GM21423 (cell line): ENCODE data around the gene SRL.
A peak's percentile ranks its signal among the peaks of the same experiment; 100 is the strongest.
"Not testable (repeated sequence)": the region's sequence is repeated elsewhere in the genome, so short reads cannot be mapped to it uniquely, and the experiment has no call there.

ENCODE experiments used
- ATAC-seq: cut with Tn5 transposase; IDR thresholded peaks from one replicate; pipeline ENCODE4 v1.9.1; 2021; ENCODE audit warnings: mild to moderate bottlenecking, moderate library complexity; ENCODE audit not compliant: unreplicated experiment

SRL gene

DNA sequence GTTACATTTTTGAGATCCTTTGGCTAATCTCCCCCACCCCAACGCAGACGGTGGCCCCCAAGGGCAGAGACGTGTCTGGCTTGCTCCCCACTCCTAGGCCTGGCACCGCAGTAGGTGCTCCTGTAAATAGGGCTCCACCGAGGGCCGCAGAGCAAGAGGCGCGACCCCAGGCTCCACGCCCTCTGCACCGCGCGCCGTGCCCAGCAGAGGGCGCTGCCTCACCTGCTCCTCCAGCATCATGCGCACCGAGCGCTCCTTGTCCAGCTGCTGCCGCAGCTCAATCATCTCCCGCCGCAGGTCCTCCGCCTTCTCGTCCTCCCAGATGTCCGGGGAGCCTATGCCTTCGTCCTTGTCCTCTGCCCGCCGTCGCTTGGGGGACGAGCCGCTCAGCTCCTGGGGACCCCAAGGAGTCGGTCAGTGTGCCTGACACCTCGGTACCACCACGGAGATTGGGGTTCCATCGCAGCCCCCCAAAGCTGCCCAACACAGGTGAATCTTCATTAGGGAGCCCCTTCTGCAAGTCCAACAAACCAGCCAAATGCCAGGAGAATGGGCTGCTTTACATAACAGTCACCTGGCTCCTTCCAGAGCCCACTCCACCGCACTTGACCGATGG is 19.8 kb upstream of the SRL start:
- ATAC-seq: no peak

DNA sequence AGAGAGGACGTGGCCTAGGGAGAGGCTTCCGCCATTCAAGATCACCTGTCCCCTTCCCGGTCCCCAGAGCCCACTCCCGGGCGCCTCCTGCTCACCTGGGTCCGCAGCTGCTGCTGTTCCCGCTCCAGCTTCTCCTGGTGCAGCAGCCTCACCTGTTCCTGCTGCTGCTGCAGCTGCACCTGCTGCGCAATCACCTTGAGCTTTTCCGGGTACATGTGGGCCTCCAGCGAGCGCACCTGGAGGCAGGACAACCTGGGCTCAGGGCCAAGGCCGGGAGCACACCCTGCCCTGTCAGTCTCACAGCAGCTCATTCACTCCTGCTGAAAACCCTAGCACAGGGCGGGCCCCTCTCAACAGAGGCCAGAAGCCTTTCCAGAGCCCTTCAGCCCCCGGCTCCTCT is 18.5 kb upstream of the SRL start:
- ATAC-seq: no peak

- ATAC-seq: no peak
These were observed 16.0 kb upstream of the SRL start for GRCh38 chr16:4257646-4258556.

DNA sequence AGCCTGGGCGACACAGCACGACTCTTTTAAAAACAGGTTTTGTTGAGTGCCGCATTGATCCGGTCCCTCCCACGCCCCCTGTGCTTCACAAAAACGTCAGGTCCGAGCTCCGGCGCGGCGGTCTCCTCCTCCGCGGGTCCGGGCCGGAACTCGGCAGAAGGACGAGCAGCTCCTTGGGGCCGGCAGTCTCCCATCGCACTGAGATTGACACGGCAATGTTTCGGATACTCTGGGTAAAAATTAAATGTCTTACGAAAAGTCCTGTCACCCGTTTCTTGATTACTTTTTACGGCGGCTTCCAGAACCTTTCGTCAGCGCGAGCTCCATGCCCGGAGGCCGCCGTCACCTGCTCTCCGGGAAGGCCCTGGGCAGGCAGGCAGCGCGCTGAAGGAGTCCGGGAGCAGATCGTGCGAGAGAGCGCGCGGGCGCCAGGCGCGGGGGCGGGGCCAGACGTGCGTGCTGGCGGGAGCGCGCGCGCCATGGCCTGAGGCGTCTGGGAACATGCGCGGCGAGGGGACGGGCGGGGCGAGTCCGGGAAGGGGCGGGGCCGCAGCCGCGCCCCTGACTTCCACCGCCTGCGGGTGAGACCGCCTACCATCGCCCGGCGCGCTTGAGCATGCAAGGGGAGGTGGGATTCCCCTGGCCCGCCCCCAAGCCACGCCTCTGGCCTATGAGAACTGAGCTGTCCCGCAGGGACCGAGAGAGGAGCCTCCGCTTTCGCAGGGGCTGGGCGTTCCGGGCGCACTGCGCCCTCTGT is 11.7 kb upstream of the SRL start:
- peak; percentile 96 for ATAC-seq

- not testable (repeated sequence) for ATAC-seq
These were observed 11.1 kb upstream of the SRL start for GRCh38 chr16:4253012-4253393.

DNA sequence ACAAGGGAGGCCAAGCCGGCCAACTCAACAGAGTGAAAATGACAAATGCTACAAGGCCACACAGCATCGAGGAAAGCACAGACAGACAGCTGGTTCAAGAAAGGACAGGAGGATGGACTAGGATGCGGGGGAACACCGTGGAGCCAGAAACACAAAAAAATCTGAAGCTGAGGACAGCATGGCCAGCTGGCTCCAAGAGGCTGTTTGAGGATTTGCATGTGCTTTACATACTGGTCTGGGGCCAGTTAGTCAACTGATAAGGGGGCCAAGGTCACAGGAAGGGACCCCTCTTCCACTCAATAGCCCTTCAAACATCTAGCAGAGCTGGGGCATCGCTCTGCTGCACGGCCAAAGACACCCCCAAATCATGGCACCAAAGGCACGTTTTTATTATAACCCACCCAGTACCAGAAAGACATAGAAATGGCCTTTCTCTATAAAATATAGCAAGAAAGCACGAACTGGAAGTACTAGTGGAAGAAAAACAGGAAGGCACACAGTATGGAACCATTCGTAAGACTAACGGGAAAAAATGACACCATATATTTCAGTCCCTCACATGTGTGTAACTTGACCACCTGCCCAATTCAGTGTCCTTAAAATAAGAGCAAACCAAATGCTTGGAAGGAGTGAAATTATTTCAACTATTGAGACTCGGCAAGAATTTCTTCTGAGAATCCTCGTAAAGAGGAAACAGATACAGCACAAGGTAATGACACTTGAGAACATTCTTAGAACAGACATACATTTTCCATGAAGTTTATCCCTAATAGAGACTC is 7.8 kb upstream of the SRL start:
- no peak for ATAC-seq

DNA sequence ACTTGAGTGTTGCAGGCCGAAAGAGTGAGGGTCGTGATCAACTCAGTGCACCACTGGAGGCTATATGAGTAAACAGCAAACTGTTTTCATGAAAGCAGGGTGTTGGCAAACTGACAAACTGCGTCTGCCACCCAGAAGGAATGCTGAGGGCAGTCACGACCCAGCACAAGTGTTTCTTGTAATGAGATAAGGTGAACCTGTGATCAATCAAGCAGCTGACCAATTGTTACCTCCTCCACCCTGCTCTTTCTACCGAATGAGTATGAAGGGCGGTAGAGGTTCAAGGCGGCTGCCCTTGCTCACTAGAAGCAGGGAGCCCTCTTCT is 5.5 kb upstream of the SRL start:
- ATAC-seq: no peak

- no peak for ATAC-seq
These were observed 5.0 kb upstream of the SRL start for GRCh38 chr16:4246777-4247459.

DNA sequence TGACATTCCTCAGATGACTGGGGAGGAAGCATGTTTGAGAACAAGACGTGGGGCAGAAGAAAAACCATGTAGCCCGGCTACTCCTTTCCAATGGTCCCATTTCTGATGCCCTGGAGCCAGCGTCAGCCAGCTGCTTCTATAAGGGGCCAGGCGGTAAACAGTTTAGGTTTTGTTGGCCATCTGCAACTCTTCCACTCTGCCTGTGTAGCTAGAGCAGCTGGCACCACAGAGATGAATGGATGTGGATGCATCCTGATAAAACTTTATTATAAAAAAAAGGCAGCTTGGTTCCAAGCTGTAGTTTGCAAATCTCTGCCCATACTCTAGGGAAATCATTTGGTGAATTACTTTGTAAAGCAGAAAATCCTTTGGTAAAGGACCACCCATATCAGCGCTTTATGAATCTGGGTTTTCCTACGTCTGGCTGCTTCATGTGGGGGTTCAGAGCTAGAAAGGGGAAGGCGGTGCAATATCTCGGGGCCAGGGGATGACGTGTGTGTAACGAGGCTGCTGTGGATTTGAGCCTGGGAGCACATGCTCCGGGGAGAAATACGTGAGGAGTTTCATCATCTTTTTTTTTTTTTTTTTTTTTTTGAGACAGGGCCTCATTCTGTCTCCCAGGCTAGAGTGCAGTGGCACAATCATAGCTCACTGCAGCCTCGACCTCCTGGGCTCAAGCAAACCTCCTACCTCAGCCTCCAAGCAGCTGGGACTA is 3.4 kb upstream of the SRL start:
- no peak for ATAC-seq

DNA sequence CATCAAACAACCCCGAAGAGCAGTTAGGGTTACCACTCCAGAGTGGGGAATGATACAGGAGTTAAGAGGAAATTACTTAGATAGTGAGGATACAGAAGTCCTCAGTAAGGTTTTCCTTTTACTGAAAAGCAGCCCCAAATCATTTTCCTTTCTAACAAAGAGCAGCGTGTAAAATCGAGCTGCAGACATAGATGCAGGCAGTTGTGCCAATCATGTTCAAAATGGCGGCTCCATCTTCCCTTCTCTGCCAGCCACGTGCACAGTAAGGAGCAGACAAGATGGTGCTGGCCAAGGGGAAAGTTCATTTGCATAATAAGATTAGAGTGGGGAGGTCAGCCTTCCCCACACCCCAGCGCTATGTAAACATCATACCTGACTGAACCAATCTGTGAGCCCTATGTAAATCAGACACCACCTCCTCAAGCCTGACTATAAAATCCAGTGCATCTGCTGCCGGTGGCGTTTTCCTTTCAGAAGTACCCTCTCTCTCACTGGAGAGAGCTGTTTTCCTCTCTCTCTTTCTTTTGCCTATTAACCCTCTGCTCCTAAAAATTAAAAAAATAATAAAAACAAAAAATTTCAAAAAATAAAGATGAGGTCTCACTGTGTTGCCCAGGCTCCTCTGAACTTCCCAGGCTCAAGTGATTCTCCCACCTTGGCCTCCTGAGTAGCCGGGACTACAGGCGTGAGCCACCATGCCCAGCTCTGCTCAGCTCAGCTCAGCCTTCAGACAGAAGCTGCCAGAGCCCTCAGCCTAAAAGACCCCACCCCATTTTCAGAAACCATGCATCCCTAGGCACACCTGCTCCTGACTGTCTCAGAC is 2.6 kb upstream of the SRL start:
- no peak for ATAC-seq

DNA sequence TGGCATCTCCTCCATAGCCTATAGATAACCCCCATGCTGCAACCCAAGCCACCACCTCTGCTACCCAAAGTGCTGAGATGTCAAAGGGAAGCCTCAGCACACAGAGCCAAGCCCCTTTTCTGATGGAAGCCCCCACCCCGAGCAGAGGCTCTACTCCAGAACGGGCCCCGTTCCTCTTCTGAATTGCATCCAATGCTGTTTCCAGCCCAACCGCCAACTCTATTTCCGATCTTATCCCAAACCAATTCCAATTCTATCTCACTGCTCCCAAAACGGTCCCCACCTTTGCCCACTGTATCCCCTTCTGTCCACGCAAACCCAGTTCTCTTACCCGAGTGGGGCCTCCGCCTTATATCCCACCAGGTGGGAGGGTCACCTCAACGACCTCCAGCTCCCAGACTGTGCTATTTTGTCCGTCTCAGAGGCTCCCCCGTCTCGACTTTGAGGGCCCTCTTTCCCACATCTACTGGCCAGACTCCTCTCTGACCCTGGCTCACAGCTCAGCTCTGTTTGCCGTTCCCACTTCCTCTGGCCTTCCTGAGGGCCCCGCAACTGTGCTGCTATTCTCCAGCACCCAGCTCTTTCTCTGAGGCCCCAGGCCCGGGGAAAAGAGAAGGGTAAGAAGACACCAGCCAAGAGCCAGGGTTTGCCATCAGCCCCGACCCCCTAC is 487 bp downstream of the SRL start:
- no peak for ATAC-seq

DNA sequence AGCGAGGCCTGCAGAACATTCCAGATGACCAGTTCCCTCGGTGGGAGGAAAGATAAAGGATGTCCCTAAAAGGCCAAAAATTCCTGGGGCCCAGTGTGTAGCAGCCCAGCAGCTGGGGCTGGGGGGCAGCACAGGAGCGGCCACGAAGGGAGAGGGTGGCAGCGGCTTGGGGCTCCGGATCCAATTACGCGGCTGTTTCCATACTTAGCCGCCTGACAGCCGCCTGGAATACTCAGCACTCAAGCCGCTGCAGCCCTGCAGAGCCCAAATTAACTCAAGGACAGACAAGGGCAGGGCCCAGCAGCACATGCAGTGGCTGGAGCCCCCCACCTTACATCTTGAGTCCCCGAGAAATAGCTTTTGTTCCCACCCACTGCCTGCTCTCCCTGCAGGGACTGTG is 1.3 kb downstream of the SRL start:
- no peak for ATAC-seq

- no peak for ATAC-seq
These were observed 2.2 kb downstream of the SRL start for GRCh38 chr16:4239682-4240175.

GRCh38 chr16:4239020-4239419 is 2.9 kb downstream of the SRL start:
- ATAC-seq: no peak

GRCh38 chr16:4233431-4233830 is 8.4 kb downstream of the SRL start:
- ATAC-seq: no peak

DNA sequence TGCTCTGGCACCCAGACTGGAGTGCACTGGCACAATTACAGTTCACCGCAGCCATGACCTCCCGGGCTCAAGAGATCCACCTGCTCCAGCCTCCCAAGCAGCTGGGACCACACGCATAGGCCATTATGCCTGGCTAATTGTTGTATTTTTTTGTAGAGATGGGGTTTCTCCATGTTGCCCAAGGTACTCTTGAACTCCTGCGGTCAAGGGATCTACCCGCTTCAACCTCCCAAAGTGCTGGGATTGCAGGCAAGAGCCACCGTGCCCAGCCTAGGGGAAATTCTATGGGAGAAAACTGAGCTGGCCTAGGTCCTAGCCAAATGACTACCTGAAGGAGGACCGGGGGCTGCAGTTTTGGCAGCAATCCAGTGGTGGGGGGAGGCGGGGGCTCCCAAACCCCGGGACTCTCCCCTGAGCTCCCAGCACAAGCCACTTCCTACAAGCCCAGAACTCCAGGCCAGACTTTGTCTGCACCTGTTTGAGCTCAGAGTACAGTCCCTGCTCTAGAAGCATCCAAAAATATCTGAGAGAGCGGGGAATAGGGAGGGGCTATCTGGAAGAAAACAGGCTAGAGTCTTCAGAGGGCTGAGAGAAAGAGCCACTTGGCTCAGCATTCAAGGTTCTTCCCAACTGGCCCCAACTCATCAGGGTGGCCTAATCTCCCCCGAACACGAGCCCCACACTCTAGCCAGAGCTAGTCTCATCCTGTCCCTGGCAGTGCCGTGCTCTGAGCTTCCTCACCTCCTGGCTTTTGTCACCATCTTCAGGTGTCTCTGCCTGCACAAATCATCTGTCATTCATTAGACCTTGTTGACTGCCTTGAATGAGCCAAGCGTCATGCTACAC is 9.1 kb downstream of the SRL start:
- ATAC-seq: no peak

DNA sequence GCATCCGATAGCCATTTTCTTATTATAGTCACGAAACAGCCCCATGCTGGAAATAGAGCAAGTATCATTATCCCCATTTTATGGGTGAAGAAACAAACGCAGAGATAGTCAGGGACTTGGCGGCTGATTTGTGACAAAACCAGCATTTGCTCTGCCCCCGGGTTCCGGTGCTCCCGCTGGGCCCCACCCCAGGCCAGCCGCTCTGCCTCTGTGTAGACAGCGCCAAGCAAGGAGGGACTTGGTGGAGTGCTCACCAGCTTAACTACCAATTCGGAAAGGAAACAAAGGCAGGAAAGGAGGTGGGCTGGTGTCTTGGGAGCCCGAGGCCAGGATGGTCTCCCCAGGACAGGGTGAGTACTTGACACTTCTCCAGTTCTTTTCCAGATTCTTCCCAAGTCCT is 10.0 kb downstream of the SRL start:
- ATAC-seq: no peak
